HL-60 (cell line): ENCODE results near the gene CHRNE.

Source experiments
- DNase-seq, 2 experiments: peaks; one replicate each; pipeline ENCODE4 v3.0.0-alpha.2; 2010 to 2020; ENCODE audit warnings: low read depth in 1 of 2, low spot score in 1 of 2
- H3K27ac ChIP-seq: fragments of 250-450 bp; sonication (Bioruptor Pico); replicated peaks from 2 replicates; pipeline ENCODE4 v1.5.1; 2020; ENCODE audit warnings: mild to moderate bottlenecking, moderate library complexity
- H3K27me3 ChIP-seq: fragments of 250-450 bp; sonication (Bioruptor Pico); 2 replicates; pipeline ENCODE4 v1.5.1; 2021; ENCODE audit warnings: mild to moderate bottlenecking, moderate library complexity; ENCODE audit not compliant: insufficient read depth, poor library complexity, severe bottlenecking
- H3K4me3 ChIP-seq: replicated peaks from 2 replicates; pipeline ENCODE4 v1.5.1; 2011; ENCODE audit warnings: mild to moderate bottlenecking, control low read depth, low read length; ENCODE audit not compliant: insufficient read depth
- CTCF ChIP-seq: IDR thresholded peaks from one replicate; pipeline ENCODE4 v1.5.1; 2011; ENCODE audit warnings: low read length, control low read depth, inconsistent platforms; ENCODE audit not compliant: insufficient read depth
- GABPA ChIP-seq: IDR thresholded peaks from 2 replicates; pipeline ENCODE4 v1.6.1; 2012; ENCODE audit warnings: low read depth
- POLR2AphosphoS5 ChIP-seq: IDR thresholded peaks from 2 replicates; pipeline ENCODE4 v1.6.1; 2012; ENCODE audit warnings: low read depth
- REST ChIP-seq: IDR thresholded peaks from 2 replicates; pipeline ENCODE4 v1.6.1; 2012; ENCODE audit warnings: low read depth; ENCODE audit not compliant: insufficient replicate concordance
- SPI1 ChIP-seq: IDR thresholded peaks from 2 replicates; pipeline ENCODE4 v1.6.1; 2012; ENCODE audit warnings: low read depth, mild to moderate bottlenecking, borderline replicate concordance

Gene CHRNE

GRCh38 chr17:4935650-4936049 is 32.8 kb upstream of the CHRNE start:
- DNase-seq, result no peak
- Histone ChIP-seq H3K27me3 (no peaks in the 10 kb centered on the region), H3K4me3 (no peak overlapping the region), H3K27ac (no peak overlapping the region)
- TF ChIP-seq CTCF, result no peak
- TF ChIP-seq GABPA, result no peak
- no peak for TF ChIP-seq SPI1
- TF ChIP-seq POLR2AphosphoS5, result no peak
- no peak for TF ChIP-seq REST

- Histone ChIP-seq H3K4me3 (no peak overlapping the region), H3K27me3 (no peaks in the 10 kb centered on the region), H3K27ac (no peak overlapping the region; the same call in 1 of the 2 replicates)
- TF ChIP-seq SPI1, result no peak
- no peak for TF ChIP-seq REST
- peak; percentile 63 for TF ChIP-seq POLR2AphosphoS5
- TF ChIP-seq GABPA, result no peak
- peak in 1 of 2 experiments; percentile 57 for DNase-seq
These were observed 31.5 kb upstream of the CHRNE start for GRCh38 chr17:4934173-4934979.

- no peak overlapping the region for H3K27ac ChIP-seq
- H3K27me3 ChIP-seq, result no peaks in the 10 kb centered on the region
- no peak for TF ChIP-seq SPI1
- TF ChIP-seq REST, result no peak
- TF ChIP-seq POLR2AphosphoS5, result no peak
- TF ChIP-seq GABPA, result no peak
- no peak for TF ChIP-seq CTCF
- no peak for DNase-seq
- no peak overlapping the region for H3K4me3 ChIP-seq
These were observed 30.7 kb upstream of the CHRNE start for GRCh38 chr17:4933646-4934045.
